ENCODE measurements around the gene TPPP. TPM values are rescaled to one million over a fixed set of nuclear protein-coding genes. Genes with fewer than 3 reads are reported as not detected.

Gene TPPP
- total and polyA plus RNA-seq, 2 experiments from 2014 or later: 3.7 to 7.7 TPM

GRCh38 chr5:665956-666711, 27.0 kb downstream of the TPPP start:
- Histone ChIP-seq H3K36me3 (no peaks in the 10 kb centered on the region), H3K27ac (no peak overlapping the region), H3K4me3 (no peak overlapping the region), H3K27me3 (no peaks in the 10 kb centered on the region), H3K9me3 (ENCODE audit: low read depth) (no peaks in the 10 kb centered on the region), H3K4me1 (ENCODE audit: low read depth) (no peaks in the 10 kb centered on the region)
- DNase-seq (ENCODE audit: low read depth in 1 of 2, low spot score in 1 of 2): no peak
- TF ChIP-seq CTCF (IDR thresholded peaks at IDR 0.05; ENCODE audit: low read depth, low read length): no peak

- H3K4me1 ChIP-seq (ENCODE audit: low read depth): no peaks in the 10 kb centered on the region
- no peak overlapping the region for H3K4me3 ChIP-seq
- DNase-seq (ENCODE audit: low read depth in 1 of 2, low spot score in 1 of 2): no peak
- no peaks in the 10 kb centered on the region for H3K27me3 ChIP-seq
- H3K27ac ChIP-seq: no peak overlapping the region
- H3K9me3 ChIP-seq (ENCODE audit: low read depth): no peaks in the 10 kb centered on the region
- TF ChIP-seq CTCF (IDR thresholded peaks at IDR 0.05; ENCODE audit: low read depth, low read length): no peak
- no peaks in the 10 kb centered on the region for H3K36me3 ChIP-seq
These were observed 27.6 kb downstream of the TPPP start for GRCh38 chr5:665541-665955.

GRCh38 chr5:664994-665360, 28.2 kb downstream of the TPPP start:
- no peak for TF ChIP-seq CTCF (IDR thresholded peaks at IDR 0.05; ENCODE audit: low read depth, low read length)
- Histone ChIP-seq H3K27ac (no peak overlapping the region), H3K27me3 (no peaks in the 10 kb centered on the region), H3K36me3 (no peaks in the 10 kb centered on the region), H3K4me1 (ENCODE audit: low read depth) (no peaks in the 10 kb centered on the region), H3K4me3 (no peak overlapping the region), H3K9me3 (ENCODE audit: low read depth) (no peaks in the 10 kb centered on the region)
- no peak for DNase-seq (ENCODE audit: low read depth in 1 of 2, low spot score in 1 of 2)

- no peak for TF ChIP-seq CTCF (IDR thresholded peaks at IDR 0.05; ENCODE audit: low read depth, low read length)
- Histone ChIP-seq H3K4me3 (no peak overlapping the region), H3K27ac (no peak overlapping the region), H3K4me1 (ENCODE audit: low read depth) (no peaks in the 10 kb centered on the region), H3K9me3 (ENCODE audit: low read depth) (no peaks in the 10 kb centered on the region), H3K36me3 (no peaks in the 10 kb centered on the region), H3K27me3 (no peaks in the 10 kb centered on the region)
- no peak for DNase-seq (ENCODE audit: low read depth in 1 of 2, low spot score in 1 of 2)
These were observed 28.7 kb downstream of the TPPP start for GRCh38 chr5:664343-664993.

GRCh38 chr5:663436-664342, 29.5 kb downstream of the TPPP start:
- Histone ChIP-seq H3K27me3 (no peaks in the 10 kb centered on the region), H3K36me3 (no peaks in the 10 kb centered on the region), H3K9me3 (ENCODE audit: low read depth) (no peaks in the 10 kb centered on the region), H3K27ac (no peak overlapping the region), H3K4me1 (ENCODE audit: low read depth) (no peaks in the 10 kb centered on the region), H3K4me3 (no peak overlapping the region)
- TF ChIP-seq CTCF (IDR thresholded peaks at IDR 0.05; ENCODE audit: low read depth, low read length): no peak
- DNase-seq (ENCODE audit: low read depth in 1 of 2, low spot score in 1 of 2): no peak

Data from cardiac muscle cell (in vitro differentiated cells and primary cell).